ENCODE measurements around the gene CSF3R.
"Not testable (repeated sequence)": the region's sequence is repeated elsewhere in the genome, so short reads cannot be mapped to it uniquely, and the experiment has no call there.

The CSF3R gene

DNA sequence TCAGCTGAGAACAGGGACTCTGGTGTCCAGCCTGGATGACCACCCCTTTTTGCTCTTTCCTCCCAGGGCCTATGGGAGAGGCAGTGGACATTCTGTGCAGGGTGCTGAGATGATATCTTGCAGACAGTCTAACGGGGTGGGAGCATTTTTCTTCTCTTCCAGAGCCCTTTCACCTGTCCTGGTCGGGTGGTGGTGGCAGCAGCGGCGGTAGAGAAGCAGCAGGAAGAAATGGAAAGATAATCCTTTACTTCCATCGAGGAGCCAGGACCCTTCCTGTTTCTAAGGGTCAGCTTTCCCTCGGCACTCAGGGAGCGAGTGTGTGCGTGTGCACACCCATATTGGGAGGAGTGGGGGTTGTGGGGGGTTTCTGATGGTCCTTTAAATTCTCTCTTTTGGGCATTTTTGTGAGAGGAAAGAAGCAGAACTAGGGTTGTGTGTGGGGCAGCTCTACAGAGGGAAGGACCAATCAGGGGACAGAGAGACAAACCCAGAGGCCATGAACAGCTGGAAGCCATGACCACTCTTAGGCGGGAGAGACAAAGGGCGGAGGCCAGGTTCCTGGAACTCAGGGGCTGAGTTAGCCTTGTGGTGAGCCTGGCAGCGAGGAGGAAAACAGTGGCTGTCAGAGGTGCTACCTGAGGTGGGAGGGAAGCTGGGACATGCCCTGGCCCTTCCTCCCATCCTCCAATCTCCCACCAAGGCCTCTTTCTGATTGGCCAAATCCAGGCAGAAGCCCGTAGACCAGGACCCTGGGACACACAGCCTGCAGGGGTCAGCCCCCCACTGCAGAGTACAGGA, 31.2 kb upstream of the CSF3R start:
- DNase-seq (ENCODE audit: low read depth, low spot score): no peak

DNA sequence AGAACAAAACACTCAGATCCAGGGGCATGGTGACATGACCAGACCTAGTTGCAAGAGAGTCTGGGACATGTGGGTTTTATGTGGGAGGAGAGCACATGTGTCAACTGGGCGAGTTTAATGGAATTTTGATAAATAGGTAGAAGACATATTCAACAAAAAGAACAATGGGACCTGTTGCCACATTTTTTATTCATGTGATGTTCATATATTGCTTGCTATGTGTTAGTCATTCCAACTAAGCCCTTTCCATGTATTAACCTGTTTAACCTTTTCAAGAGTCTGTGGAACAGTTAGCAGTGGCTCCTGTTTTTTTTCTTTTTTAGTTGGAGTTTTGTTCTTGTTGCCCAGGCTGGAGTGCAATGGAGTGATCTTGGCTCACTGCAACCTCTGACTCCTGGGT, 30.1 kb upstream of the CSF3R start:
- no peak for DNase-seq (ENCODE audit: low read depth, low spot score)

DNA sequence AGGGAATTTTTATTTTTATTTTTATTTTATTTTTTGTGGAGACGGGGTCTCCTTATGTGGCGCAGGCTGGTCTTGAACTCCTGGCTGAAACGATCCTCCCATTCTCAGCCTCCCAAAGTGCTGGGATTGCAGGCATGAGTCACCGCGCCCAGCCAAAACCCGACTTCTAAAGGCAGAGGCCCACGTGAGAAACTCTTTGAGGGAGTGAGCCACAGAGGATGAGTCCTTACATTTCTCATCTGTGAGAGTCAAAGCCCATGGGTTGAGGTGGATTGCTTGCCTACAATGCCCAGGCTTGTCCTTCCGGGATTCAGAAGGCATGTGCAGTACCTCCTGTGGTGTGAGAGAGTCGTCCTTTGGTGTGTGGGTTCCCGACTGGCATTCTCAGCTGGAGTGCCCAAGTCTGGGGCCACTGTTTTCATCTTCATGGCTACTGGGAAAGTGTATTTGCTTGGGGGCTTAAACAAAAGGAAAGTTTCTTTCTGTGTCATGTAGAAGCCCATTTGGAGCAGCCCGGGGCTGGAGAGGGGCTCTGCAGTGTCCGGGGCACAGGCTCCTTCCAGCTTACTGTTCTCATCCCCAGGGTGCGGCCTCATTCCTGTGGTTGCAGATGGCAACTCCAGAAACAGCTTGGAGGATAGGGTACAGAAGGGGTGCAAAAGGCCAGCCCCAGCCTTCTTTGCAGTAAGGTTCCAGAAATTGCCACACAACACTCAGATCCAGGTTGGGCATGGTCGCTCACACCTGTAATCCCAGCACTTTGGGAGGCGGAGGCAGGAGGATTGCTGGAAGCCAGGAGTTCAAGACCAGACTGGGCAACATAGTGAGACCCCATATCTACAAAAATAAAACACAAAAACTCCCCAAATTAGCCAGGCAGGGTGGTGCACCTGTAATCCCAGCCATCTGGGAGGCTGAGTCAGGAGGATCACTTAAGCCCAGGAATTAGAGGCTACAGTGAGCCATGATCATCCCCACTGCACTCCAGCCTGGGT, 29.4 kb upstream of the CSF3R start:
- no peak for DNase-seq (ENCODE audit: low read depth, low spot score)

DNA sequence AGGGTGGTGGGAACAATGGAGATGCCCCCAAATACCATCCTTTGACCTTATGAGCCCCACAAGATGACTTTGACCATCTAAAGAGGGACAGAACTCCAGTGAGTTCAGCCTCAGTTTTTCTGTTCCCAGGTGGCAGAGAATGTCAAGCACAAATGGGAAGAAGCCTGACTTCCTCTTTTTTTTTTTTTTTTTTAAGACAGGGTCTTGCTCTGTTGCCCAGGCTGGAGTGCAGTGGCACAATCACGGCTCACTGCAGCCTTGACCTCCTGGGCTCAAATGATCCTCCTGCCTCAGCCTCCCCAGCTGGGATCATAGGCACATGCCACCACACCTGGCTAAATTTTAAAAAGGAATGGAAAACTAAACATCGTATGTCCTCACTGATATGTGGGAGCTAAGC, 28.5 kb upstream of the CSF3R start:
- not testable (repeated sequence) for DNase-seq (ENCODE audit: low read depth, low spot score)

DNA sequence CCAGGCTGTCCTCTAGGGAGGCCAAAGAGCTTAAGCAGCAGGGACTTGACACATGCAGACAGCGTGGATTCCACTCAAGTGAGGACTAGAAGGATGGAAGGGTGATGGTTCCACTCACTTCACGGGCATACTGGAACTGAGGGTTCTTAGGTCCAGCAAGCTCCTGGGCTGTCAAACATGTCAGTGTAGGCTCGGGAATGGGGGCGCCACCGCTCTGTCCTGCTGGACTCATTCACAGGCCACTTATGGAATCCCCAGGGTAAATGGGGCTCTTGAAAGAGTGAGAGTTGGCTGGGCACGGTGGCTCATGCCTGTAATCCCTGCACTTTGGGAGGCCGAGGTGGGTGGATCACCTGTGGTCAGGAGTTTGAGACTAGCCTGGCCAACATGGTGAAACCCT, 27.7 kb upstream of the CSF3R start:
- DNase-seq (ENCODE audit: low read depth, low spot score): no peak

DNA sequence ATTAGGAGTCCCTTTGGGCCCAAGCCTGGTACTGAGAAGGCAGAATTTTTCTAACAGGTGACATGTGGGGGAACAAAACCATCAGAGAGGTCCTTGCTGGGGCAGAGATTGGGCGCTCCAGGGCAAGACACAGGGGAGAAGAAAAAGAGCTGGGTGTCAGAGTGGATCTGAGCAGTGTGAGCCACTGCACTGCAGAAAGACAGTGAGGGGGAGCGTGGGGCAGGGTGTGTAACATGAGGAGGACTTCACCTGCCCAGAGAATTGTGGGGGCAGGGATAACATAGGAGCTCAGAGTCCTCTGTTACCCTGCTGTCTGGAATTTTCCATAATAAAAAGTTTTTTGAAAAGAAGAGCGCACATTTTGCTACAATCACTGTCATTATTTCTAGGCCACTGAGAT, 25.5 kb upstream of the CSF3R start:
- DNase-seq (ENCODE audit: low read depth, low spot score): no peak

DNA sequence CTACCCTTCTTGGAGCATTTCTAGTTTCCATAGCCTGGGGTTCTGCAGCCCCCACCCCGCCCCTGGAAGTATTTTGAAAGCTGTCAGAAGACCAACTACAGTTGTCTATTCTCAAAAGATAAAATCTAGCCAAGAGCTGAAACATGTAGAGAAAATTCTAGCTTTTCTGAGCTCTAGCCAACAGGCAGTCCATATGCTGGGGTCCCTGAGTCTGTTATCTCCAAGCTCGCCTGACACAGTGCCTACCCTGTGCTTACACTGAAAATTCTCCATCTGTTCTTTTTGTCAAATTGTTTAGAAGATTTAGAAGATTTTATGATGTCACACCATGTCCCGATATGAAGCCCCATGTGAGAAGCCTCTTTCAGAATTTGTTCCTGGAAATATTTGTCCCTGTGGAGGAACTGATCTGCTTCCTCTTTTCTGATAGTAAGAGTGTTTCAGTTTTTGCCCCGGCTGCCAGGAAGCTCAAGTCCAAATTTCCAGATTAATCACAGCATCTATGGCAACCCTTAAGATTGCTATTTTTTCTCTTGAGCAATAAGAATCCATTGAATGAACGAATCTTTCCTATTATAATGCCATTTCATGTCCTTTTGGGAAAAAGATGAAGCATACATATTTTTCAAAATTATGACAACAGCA, 23.7 kb upstream of the CSF3R start:
- DNase-seq (ENCODE audit: low read depth, low spot score): no peak

DNA sequence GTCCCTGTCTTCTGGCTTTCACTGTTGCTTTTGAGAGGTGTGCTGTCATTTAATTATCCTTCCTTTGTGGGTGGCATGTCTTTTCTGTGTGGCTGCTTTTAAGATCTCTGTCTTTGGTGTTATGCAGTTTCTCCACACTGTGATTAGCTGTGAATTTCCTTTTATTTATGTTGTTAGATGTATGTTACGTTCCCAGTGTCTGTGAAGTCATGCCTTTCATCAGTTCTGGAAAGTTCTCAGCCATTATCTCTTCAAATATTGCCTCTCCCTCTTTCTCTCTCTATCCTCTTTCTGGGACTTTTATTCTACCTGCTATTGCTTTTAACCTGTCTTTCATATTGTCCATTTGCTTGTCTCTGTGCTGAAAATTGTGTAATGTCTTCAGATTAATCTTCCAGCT, 21.0 kb upstream of the CSF3R start:
- DNase-seq (ENCODE audit: low read depth, low spot score): no peak

DNA sequence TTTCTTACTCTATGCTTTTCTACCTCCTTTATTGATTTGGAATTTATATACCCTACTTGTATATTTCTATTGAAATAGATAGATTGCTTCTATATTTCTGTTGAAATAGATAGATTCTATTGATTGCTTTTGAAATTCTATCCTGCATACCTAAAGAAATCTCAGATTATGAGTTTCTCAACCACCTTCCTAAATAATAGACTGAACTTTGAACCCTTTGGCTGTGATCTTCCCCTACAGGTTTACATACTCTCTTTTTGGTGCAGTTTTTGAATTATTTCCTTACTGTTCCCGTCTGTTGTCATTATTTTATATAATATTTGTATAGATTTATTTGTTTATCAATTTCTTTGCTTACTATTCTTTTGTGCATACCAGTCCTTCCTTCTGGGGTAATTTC, 20.4 kb upstream of the CSF3R start:
- no peak for DNase-seq (ENCODE audit: low read depth, low spot score)

DNA sequence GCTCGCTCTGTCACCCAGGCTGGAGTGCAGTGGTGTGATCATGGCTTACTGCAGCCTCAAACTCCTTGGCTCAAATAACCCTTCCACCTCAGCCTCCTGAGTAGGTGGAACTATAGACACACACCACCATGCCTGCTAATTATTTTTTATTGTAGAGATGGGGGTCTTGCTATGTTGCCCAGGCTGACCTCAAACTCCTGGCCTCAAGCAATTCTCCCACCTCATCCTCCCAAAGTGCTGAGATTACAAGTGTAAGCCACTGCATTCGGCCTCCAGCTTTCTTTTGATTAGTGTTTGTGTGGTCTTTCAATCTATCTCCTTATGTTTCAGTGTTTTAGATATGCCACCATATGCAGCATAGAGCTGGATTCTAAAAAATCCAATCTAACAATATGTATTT, 19.9 kb upstream of the CSF3R start:
- no peak for DNase-seq (ENCODE audit: low read depth, low spot score)

DNA sequence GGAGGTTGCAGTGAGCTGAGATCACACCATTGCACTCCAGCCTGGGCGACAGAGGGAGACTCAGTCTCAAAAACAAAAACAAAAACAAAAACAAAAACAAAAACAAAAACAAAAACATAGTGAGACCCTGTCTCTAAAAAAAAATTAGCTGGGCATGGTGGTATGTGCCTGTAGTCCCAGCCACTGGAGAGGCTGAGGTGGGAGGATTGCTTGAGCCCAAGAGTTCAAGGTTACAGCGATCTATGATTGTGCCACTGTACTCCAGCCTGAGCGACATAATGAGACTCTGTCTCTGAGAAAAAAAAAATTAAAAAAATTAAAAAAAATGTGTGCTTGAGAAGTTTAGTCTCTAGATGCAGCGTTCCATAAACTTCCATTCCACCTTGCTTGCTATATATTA, 19.2 kb upstream of the CSF3R start:
- not testable (repeated sequence) for DNase-seq (ENCODE audit: low read depth, low spot score)

DNA sequence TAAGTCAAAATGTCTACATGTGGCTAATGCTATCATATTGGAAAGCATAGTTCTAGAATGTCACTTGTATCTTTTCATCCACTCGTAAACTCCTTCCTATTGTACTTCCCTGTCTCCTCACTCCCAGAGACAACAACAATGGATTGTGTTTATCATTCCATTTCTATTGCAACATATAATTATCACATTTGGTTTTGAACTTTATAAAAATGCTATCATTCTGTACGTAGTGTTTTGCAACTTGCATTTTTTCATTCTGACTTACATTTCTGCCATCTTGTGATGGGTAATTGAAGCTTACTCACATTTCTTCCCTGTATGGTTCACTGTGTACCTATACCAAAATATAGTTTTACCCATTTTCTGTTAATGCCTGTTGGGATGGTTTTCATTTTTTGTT, 14.5 kb upstream of the CSF3R start:
- DNase-seq (ENCODE audit: low read depth, low spot score): no peak

DNA sequence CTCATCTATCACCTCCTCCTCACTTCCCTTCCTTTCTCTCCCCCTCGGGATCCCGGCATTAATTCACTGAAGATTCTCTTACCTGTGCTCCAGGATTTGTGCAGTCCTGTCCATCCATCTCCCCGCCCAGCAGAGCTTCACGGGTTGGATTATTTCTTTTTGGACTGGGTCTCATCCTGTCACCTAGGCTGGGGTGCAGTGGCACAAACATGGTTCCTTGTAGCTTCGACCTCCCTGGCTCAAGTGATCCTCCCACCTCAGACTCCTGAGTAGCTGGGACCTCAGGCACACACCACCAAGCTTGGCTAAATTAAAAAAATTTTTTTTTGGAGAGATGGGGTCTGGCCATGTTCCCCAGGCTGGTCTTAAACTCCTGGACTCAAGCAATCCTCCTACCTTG, 12.3 kb upstream of the CSF3R start:
- no peak for DNase-seq (ENCODE audit: low read depth, low spot score)

DNA sequence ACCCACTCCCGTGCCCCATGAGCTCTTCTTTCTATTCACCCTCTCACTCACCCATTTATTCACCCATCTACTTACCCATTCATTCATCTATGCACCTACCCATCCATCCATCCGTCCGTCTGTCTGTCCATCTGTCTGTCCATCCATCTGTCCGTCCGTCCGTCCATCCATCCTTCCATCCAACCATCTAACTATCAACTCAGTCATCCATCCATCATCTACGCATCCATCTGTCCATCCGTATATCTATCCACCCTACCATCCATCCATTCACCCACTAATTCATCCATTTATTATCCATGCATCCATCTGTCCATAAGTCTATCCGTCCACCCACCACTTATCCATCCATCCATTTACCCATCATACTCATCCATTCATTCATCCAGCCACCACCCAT, 10.8 kb upstream of the CSF3R start:
- DNase-seq (ENCODE audit: low read depth, low spot score): no peak

DNA sequence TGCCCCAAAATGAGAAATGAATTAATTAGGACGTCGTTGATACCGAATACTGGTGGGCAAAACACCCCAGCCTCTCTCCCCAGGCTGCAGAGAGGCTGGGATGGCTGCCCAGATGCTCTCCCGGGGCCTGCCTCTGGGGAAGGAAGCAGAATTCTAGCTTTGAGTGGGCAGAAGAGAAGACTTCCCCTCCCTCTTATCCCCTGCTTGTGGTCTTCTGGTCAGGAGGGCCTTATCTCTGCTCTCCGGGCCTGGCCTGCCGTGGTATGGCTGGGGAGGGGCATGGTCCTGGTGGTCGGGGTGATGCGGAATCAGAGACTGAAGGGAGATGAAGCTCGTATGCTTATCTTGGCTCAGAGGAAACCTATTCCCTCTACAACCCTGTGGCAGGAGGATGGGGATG, 9.8 kb upstream of the CSF3R start:
- no peak for DNase-seq (ENCODE audit: low read depth, low spot score)

DNA sequence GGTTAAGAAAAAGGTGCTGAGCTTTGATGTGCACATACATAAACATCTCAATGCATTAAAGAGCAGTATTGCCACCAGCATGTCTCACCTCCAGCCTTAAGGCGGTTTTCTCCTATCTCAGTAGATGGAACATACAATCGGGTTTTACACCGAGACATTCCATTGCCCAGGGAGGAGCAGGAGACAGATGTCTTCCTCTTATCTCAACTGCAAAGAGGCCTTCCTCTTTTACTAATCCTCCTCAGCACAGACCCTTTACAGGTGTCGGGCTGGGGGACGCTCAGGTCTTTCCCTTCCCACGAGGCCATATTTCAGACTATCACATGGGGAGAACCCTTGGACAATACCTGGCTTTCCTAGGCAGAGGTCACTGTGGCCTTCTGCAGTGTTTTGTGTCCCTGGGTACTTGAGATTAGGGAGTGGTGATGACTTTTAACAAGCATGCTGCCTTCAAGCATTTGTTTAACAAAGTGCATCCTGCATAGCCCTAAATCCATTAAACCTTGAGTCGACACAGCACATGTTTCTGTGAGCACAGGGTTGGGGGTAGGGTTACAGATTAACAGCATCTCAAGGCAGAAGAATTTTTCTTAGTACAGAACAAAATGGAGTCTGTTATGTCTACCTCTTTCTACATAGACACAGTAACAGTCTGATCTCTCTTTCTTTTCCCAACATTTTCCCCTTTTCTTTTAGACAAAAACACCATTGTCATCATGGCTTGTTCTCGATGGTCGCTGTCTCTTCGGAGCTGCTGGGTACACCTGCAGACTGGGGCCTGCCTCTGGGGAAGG, 6.7 kb upstream of the CSF3R start:
- DNase-seq (ENCODE audit: low read depth, low spot score): not testable (repeated sequence)

DNA sequence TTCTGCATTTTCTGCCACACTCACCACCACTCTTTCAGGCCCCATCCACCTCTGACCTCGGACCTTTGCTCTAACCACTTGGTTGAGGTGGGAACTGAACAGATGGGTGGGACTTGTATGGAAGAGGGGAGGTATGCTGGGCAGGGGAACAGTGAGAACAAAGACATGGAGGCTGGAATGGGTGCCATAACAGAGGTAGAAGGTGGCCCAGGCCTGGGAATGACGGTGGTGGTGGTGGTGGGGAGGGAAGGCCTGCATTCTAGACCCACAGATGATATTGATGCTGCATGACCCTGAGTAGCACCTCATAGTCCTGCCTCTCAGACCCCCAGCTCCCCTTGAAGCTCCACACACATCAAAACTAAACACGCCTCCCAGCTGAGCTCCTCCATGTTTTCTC, 5.2 kb upstream of the CSF3R start:
- DNase-seq (ENCODE audit: low read depth, low spot score): no peak

DNA sequence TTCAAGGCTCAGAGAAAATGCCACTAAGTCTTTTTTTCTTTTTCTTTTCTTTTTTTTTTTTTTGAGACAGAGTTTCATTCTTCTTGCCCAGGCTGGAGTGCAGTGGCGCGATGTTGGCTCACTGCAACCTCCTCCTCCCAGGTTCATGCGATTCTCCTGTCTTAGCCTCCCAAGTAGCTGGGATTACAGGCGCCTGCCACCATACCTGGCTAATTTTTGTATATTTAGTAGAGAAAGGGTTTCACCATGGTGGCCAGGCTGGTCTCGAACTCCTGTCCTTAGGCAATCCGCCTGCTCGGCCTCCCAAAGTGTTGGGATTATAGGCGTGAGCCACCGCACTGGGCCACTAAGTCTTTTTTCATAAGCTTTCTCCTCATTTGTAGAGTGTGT, 4.6 kb upstream of the CSF3R start:
- DNase-seq (ENCODE audit: low read depth, low spot score): not testable (repeated sequence)

DNA sequence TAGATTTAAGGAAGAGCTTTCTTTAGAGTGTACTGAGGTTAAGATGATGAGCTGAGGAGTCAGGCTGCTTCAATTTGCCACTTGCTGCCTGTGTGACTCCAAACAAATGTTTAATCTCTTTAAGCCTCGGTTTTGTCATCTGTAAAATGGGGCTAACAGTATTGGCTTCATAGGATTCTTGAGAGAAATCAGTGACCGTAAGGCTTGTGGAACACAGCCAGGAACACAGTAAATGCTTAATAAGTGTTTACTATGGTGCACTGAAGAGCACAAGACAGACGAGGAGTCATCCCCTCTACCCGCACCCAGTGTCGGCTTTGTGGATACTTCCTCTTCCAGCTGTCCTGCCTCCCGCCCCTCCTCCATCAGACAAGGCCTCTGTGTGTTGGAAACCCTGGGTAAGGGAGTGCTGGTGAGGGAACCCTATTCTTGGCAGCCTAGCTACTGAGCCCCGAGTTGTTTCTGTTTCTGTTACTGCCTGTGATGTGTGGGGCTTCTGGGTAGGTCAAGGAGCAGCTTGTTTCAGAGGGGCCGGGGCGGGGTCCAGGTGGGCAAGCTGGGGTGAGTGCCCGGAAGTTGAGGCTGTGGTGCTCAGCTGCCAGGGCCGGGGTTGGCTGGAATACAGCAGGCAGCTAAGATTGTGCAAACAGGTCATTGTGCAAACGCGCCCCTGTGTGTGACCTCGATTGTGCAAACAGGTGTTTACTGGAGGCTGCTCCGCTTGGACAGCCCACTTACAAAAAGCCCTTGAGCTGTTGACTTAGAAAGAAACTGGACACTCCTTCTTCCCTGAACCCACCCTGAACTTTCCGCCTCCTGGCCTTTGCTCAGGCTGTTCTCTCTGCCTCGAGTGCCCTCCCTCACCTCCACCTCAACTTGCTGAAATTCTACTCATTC, 4.0 kb upstream of the CSF3R start:
- DNase-seq (ENCODE audit: low read depth, low spot score): no peak

DNA sequence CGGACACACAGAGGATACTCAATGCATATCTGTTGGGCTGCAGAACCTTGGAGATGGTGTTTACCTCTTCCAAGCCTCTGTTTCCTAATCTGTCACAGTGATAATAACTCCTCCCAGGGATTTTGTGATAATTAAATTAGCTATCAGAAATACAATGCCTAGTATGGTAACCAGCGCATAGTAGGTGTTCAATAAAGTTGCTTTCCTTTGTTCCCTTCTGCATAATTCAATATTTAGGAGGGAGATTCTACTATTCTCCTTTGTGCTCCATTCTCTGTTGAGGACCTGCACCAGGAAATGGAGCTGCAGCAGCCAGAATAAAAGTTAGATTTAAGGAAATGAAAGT, 3.4 kb upstream of the CSF3R start:
- DNase-seq (ENCODE audit: low read depth, low spot score): no peak

DNA sequence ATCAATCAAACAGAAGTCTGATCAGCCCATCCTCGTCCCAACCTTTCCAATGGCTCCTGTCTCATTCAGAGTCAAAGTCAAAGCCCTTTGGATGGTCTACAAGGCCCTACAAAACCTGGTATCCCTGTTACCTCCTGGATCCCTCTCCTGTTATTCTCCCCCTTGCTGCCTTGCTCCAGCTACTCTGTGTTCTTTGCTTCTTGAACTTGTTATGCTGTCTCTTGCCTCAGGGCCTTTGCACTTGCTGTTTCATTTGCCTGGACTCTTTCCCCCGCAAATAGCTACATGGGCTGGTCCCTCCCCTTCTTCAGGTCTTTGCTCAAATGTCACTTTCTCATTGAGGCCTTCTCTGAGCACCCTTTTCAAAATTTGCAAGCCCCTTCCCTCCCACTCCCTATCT, 1.4 kb upstream of the CSF3R start:
- no peak for DNase-seq (ENCODE audit: low read depth, low spot score)

Measured in iPS DF 19.7 (cell line).